Hepatocyte (in vitro differentiated cells): ENCODE results near the gene RIN2. TPM values are rescaled to one million over a fixed set of nuclear protein-coding genes. Genes with fewer than 3 reads are reported as not detected.

Experiments used
- DNase-seq: peaks from one replicate; pipeline ENCODE4 v3.0.0-alpha.2; 2016; ENCODE audit warnings: low spot score
- H2AFZ ChIP-seq: fragments of 200-600 bp; sonication (generic); 2 replicates; pipeline ENCODE4 v1.6.0; 2016; ENCODE audit warnings: antibody characterized with exemption, mild to moderate bottlenecking
- H3K27ac ChIP-seq: fragments of 200-600 bp; sonication (generic); 2 replicates; pipeline ENCODE4 v1.5.1; 2016; ENCODE audit warnings: mild to moderate bottlenecking
- H3K27me3 ChIP-seq: fragments of 200-600 bp; sonication (generic); 2 replicates; pipeline ENCODE4 v1.6.1; 2016
- H3K36me3 ChIP-seq: fragments of 200-600 bp; sonication (generic); replicated peaks from 2 replicates; pipeline ENCODE4 v1.5.1; 2016; ENCODE audit warnings: low read depth; ENCODE audit not compliant: insufficient read depth
- H3K4me1 ChIP-seq: fragments of 200-600 bp; sonication (generic); 2 replicates; pipeline ENCODE4 v1.5.1; 2016; ENCODE audit warnings: mild to moderate bottlenecking, moderate library complexity; ENCODE audit not compliant: insufficient read depth
- H3K4me2 ChIP-seq: fragments of 200-600 bp; sonication (generic); 2 replicates; pipeline ENCODE4 v1.6.0; 2016
- H3K4me3 ChIP-seq: fragments of 200-600 bp; sonication (generic); 2 replicates; pipeline ENCODE4 v1.5.1; 2016; ENCODE audit warnings: mild to moderate bottlenecking
- H3K79me2 ChIP-seq: fragments of 200-600 bp; sonication (generic); 2 replicates; pipeline ENCODE4 v1.6.0; 2017; ENCODE audit warnings: mild to moderate bottlenecking
- H3K9me2 ChIP-seq: fragments of 200-600 bp; sonication (generic); replicated peaks from 2 replicates; pipeline ENCODE4 v1.6.0; 2017; ENCODE audit warnings: mild to moderate bottlenecking; ENCODE audit not compliant: insufficient read depth
- H3K9me3 ChIP-seq: fragments of 200-600 bp; sonication (generic); 2 replicates; pipeline ENCODE4 v1.5.1; 2016; ENCODE audit warnings: low read depth, mild to moderate bottlenecking
- H4K20me1 ChIP-seq: fragments of 200-600 bp; sonication (generic); 2 replicates; pipeline ENCODE4 v1.6.0; 2016; ENCODE audit warnings: mild to moderate bottlenecking; ENCODE audit not compliant: insufficient read depth, poor library complexity, severe bottlenecking
- EZH2 ChIP-seq: fragments of 200-600 bp; sonication (generic); IDR thresholded peaks from 2 replicates; pipeline ENCODE4 v1.6.1; 2016; ENCODE audit warnings: antibody characterized with exemption, mild to moderate bottlenecking, borderline replicate concordance
- EZH2phosphoT487 ChIP-seq: fragments of 200-600 bp; sonication (generic); IDR thresholded peaks from one replicate; pipeline ENCODE4 v1.6.1; 2018; ENCODE audit warnings: antibody characterized with exemption, mild to moderate bottlenecking, low read depth, moderate library complexity; ENCODE audit not compliant: unreplicated experiment, severe bottlenecking
- WGBS: methylation state at CpG from one replicate; pipeline ENCODE4 v1.1.6; 2016; ENCODE audit warnings: low lambda C conversion rate; ENCODE audit errors: missing lambda C conversion rate; 5-methylcytosine and 5-hydroxymethylcytosine counted together
- polyA plus RNA-seq: library from polyadenylated mRNA; unstranded; fragments of >200 nt; fragmentation: Nextera tagmentation; extraction: Ambion mirVana; gene quantifications from 2 replicates; pipeline ENCODE4 v1.2.1, GENCODE V29; 2016
- total RNA-seq: library from RNA; depleted of rRNA; stranded (reverse); fragments of >200 nt; gene quantifications from 2 replicates; pipeline ENCODE4 v1.2.3, GENCODE V29; 2014
- TF ChIP-seq, protein P1 (sequence below): fragments of 200-600 bp; sonication (generic); IDR thresholded peaks from 2 replicates; pipeline ENCODE4 v1.5.1; 2016; ENCODE audit warnings: antibody characterized with exemption, mild to moderate bottlenecking; ENCODE audit not compliant: poor library complexity

RIN2 gene, protein sequence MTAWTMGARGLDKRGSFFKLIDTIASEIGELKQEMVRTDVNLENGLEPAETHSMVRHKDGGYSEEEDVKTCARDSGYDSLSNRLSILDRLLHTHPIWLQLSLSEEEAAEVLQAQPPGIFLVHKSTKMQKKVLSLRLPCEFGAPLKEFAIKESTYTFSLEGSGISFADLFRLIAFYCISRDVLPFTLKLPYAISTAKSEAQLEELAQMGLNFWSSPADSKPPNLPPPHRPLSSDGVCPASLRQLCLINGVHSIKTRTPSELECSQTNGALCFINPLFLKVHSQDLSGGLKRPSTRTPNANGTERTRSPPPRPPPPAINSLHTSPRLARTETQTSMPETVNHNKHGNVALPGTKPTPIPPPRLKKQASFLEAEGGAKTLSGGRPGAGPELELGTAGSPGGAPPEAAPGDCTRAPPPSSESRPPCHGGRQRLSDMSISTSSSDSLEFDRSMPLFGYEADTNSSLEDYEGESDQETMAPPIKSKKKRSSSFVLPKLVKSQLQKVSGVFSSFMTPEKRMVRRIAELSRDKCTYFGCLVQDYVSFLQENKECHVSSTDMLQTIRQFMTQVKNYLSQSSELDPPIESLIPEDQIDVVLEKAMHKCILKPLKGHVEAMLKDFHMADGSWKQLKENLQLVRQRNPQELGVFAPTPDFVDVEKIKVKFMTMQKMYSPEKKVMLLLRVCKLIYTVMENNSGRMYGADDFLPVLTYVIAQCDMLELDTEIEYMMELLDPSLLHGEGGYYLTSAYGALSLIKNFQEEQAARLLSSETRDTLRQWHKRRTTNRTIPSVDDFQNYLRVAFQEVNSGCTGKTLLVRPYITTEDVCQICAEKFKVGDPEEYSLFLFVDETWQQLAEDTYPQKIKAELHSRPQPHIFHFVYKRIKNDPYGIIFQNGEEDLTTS
- total RNA-seq (33.4 and 39.0 TPM in 2 replicates), polyA plus RNA-seq (22.3 and 24.5 TPM in 2 replicates)

DNA sequence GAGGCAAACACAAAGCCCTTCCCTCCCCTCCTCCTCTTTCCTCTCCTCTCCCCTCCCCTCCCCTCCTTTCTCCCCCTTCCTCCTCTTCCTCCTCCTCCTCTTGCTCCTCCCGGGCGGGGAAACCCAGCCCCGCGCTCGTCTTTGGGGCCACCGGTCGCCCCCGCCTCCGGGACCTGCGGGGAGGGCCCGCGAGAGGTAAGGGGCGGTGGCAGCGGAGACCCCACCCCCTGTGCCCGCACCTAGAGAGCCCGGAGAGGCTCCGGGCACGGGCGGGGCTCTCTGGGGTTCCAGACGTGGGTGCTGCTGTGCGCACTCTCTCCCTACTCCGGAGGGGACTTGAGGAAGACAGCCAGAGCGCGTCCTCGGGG, at the start of gene RIN2:
TSS of gene RIN2 (plus strand) at position 126 of the 368 bp plus-strand sequence. CDS start 131,344 bp downstream, outside the sequence.
- H3K4me3 ChIP-seq: peak within 1 kb of the TSS; percentile 96
- peak within 1 kb of the TSS; percentile 93 for H2AFZ ChIP-seq
- H3K4me1 ChIP-seq: peaks cover 23% of the 10 kb centered on the region
- no peaks in the 10 kb centered on the region for H3K9me2 ChIP-seq
- peaks cover 26% of the 10 kb centered on the region for H3K79me2 ChIP-seq
- no peaks in the 10 kb centered on the region for H3K36me3 ChIP-seq
- H3K9me3 ChIP-seq: no peaks in the 10 kb centered on the region
- H4K20me1 ChIP-seq: no peaks in the 10 kb centered on the region
- TF ChIP-seq EZH2 (no peak), EZH2phosphoT487 (no peak)
- TF ChIP-seq, protein P1, sequence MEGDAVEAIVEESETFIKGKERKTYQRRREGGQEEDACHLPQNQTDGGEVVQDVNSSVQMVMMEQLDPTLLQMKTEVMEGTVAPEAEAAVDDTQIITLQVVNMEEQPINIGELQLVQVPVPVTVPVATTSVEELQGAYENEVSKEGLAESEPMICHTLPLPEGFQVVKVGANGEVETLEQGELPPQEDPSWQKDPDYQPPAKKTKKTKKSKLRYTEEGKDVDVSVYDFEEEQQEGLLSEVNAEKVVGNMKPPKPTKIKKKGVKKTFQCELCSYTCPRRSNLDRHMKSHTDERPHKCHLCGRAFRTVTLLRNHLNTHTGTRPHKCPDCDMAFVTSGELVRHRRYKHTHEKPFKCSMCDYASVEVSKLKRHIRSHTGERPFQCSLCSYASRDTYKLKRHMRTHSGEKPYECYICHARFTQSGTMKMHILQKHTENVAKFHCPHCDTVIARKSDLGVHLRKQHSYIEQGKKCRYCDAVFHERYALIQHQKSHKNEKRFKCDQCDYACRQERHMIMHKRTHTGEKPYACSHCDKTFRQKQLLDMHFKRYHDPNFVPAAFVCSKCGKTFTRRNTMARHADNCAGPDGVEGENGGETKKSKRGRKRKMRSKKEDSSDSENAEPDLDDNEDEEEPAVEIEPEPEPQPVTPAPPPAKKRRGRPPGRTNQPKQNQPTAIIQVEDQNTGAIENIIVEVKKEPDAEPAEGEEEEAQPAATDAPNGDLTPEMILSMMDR: no peak
- WGBS: 0% methylated on average over 16 of the region's 25 CpGs
- H3K27me3 ChIP-seq: no peaks in the 10 kb centered on the region
- DNase-seq: no peak
- H3K27ac ChIP-seq: peak within 1 kb of the TSS; percentile 100
- H3K4me2 ChIP-seq: peak within 1 kb of the TSS; percentile 96

DNA sequence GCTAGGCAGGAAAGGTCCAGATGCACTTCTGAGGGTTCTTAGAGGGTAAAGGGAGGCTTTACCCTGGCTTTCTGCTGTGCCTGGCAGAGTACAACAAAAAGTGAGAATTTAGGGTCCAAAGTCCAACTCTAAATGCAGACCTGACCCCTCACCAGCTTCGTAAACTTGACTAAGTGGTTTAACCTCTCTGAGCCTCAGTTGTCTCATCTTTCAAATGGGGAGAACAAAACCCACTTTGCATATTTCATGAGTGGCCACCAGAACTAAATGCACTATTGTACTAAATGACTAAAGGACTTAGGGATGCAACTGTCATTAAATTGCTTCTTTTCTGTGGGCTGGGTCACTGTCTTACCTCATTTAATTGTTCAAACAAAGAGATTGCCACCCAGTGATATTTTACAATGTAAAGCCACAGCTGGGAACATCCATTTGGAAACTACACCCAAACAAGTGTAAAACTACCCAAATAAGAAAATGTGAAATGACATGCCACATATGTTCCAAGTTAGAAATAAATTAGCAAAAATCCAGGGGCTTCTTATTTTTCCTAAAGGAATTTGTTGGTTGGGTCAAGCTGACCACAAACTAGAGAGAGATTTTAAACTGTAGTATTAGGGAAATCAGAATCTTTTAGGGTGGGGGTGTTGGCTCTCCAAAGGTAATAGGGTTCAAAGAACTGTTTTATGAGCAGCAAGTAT, 48.3 kb upstream of the RIN2 start:
- H4K20me1 ChIP-seq: no peaks in the 10 kb centered on the region
- H3K27me3 ChIP-seq: no peaks in the 10 kb centered on the region
- peak overlapping the region; percentile 24 for H3K4me2 ChIP-seq
- peaks cover 49% of the 10 kb centered on the region for H3K4me1 ChIP-seq
- no peak overlapping the region for H2AFZ ChIP-seq
- peak overlapping the region; percentile 56 for H3K27ac ChIP-seq
- no peak overlapping the region for H3K4me3 ChIP-seq
- DNase-seq: no peak
- no peaks in the 10 kb centered on the region for H3K9me2 ChIP-seq
- H3K9me3 ChIP-seq: no peaks in the 10 kb centered on the region
- no peaks in the 10 kb centered on the region for H3K36me3 ChIP-seq
- WGBS: 60% methylated on average over 1 of the region's 1 CpG
- H3K79me2 ChIP-seq: no peaks in the 10 kb centered on the region
- TF ChIP-seq, protein P1: no peak
- no peak for TF ChIP-seq EZH2
- no peak for TF ChIP-seq EZH2phosphoT487

DNA sequence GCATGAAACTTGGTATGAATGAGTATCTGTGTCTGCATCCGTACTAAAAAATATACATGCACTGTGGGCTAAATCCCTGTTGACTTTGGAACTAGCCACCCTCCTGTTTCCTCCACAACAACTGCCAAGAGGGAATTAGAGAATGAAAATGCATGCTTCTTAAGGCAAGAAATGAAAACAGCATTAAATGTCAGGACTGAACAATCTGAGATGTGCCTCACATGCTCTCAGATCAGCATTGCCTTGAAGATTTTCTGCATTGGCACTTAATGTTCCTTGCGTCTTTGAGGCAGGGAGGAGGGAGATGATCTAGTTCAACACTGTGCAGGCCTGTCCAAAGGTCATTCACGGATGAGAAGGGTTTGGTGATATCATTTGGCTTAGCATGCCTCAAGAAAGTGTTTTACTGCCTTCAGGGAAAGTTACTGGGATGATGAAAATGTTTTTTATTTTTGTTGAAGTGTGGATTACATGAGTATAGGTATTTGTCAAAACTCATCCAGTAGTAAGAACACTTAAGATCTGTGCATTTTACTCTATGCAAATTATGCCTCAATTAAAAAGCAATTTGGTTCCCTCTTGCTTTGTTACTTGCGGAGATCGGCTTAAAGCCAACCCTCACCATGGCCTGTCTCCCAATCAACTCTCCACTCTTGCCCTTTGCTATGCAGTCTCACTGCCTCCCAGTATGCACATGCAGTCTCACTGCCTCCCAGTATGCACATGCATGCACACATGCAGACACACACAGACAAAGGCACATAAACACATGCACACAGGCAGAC, 47.5 kb upstream of the RIN2 start:
- Histone ChIP-seq H3K4me3 (no peak overlapping the region), H3K4me2 (peak overlapping the region; percentile 24), H3K27ac (peak overlapping the region; percentile 56), H3K4me1 (peaks cover 54% of the 10 kb centered on the region), H3K9me2 (no peaks in the 10 kb centered on the region), H3K79me2 (no peaks in the 10 kb centered on the region), H3K27me3 (no peaks in the 10 kb centered on the region), H2AFZ (no peak overlapping the region), H4K20me1 (no peaks in the 10 kb centered on the region), H3K36me3 (no peaks in the 10 kb centered on the region), H3K9me3 (no peaks in the 10 kb centered on the region)
- DNase-seq: peak; percentile 58
- WGBS: 37% methylated on average over 5 of the region's 5 CpGs
- TF ChIP-seq EZH2phosphoT487 (no peak), EZH2 (no peak)
- TF ChIP-seq, protein P1: no peak
